ENCODE results near the gene FERD3L.

DNA sequence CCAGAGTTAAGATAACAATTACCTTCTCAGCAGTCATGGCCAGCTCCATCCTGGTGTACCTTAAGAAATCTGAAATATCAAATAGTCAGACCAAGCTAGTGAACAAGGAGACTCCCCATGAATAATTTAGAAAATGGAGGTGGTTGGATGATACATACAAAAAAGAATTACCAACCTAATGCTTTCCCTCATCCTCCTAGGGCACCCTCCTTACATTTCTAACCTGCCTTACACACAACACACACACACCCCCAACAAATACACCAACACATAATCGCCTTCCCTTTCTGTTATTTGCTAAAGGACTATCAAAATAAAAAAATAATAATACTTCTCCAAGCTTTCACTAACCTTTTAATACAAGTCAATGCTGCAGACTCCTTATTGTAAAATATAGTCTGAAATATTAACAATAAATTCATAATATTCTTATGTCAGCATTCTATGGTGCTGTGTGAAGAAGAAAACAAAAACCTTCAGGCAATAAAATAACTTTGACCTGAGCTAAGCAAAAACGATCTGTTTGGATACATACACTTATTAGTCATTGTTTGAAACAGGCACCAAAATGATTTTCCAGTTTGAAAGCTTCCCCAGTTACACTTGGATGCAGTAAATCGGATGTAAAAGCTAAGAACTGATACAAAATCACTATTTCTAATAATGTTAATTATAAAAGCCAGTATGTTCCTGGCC lies 31.2 kb downstream of the FERD3L start:
- TF ChIP-seq EZH2 (IDR thresholded peaks at IDR 0.05; ENCODE audit: low read depth, low read length, severe bottlenecking) (no peak), SIX5 (IDR thresholded peaks at IDR 0.05; ENCODE audit: low read depth, low read length) (no peak), TEAD4 (IDR thresholded peaks at IDR 0.05; ENCODE audit: low read depth, low read length) (no peak), EP300 (IDR thresholded peaks at IDR 0.05; ENCODE audit: borderline replicate concordance in 1 of 2, low read depth in 2 of 2, low read length in 2 of 2) (no peak), SP1 (IDR thresholded peaks at IDR 0.05; ENCODE audit: low read depth, low read length) (no peak), CEBPB (IDR thresholded peaks at IDR 0.05; ENCODE audit: low read depth, low read length) (no peak), GTF2F1 (IDR thresholded peaks at IDR 0.05; ENCODE audit: borderline replicate concordance, low read depth, low read length) (no peak), FOSL1 (IDR thresholded peaks at IDR 0.05; ENCODE audit: insufficient read depth, low read depth, low read length) (no peak), TCF12 (IDR thresholded peaks at IDR 0.05; ENCODE audit: low read depth, low read length) (no peak), HDAC6 (IDR thresholded peaks at IDR 0.05; ENCODE audit: low read depth, low read length) (no peak)
- TF ChIP-seq, protein P1, sequence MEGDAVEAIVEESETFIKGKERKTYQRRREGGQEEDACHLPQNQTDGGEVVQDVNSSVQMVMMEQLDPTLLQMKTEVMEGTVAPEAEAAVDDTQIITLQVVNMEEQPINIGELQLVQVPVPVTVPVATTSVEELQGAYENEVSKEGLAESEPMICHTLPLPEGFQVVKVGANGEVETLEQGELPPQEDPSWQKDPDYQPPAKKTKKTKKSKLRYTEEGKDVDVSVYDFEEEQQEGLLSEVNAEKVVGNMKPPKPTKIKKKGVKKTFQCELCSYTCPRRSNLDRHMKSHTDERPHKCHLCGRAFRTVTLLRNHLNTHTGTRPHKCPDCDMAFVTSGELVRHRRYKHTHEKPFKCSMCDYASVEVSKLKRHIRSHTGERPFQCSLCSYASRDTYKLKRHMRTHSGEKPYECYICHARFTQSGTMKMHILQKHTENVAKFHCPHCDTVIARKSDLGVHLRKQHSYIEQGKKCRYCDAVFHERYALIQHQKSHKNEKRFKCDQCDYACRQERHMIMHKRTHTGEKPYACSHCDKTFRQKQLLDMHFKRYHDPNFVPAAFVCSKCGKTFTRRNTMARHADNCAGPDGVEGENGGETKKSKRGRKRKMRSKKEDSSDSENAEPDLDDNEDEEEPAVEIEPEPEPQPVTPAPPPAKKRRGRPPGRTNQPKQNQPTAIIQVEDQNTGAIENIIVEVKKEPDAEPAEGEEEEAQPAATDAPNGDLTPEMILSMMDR (IDR thresholded peaks at IDR 0.05; ENCODE audit: control extremely low read depth in 1 of 3, insufficient read depth in 1 of 3, low read depth in 1 of 3, low read length in 3 of 3) = no peak
- TF ChIP-seq, protein P2, sequence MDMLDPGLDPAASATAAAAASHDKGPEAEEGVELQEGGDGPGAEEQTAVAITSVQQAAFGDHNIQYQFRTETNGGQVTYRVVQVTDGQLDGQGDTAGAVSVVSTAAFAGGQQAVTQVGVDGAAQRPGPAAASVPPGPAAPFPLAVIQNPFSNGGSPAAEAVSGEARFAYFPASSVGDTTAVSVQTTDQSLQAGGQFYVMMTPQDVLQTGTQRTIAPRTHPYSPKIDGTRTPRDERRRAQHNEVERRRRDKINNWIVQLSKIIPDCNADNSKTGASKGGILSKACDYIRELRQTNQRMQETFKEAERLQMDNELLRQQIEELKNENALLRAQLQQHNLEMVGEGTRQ (IDR thresholded peaks at IDR 0.05; ENCODE audit: low read length) = no peak
- TF ChIP-seq, protein P3, sequence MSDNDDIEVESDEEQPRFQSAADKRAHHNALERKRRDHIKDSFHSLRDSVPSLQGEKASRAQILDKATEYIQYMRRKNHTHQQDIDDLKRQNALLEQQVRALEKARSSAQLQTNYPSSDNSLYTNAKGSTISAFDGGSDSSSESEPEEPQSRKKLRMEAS (IDR thresholded peaks at IDR 0.05) = no peak

Data from H1 (cell line).